IMR-90 (cell line): Measurements from ENCODE around the gene TRABD2A. TPM values are rescaled to one million over a fixed set of nuclear protein-coding genes. Genes with fewer than 3 reads are reported as not detected.

Experiments
- ATAC-seq: fragments of 200-7000 bp; cut with Tn5 transposase; 2 replicates; pipeline ENCODE4 v1.9.1; 2020; ENCODE audit warnings: low read depth, mild to moderate bottlenecking, moderate library complexity
- BruUV-seq: library from RNA; stranded (reverse); fragments of 400-500 nt; replicated peaks from 2 replicates; lab custom pipeline; 2021; lab: Mats Ljungman, UMichigan
- CTCF ChIA-PET: fragments of 300-600 bp; formaldehyde crosslinking; extraction: SDS; loops from one replicate; lab custom pipeline; 2021; ENCODE audit warnings: antibody characterized with exemption; lab: Yijun Ruan, JAX
- POLR2A ChIA-PET: fragments of 300-600 bp; sonication (Branson Sonifier 250); formaldehyde crosslinking; loops from one replicate; lab custom pipeline; 2022; ENCODE audit warnings: antibody characterized with exemption; ENCODE audit not compliant: unreplicated experiment; lab: Charles Lee
- DNase-seq: peaks from one replicate; pipeline ENCODE4 v3.0.0; 2013
- H2AFZ ChIP-seq: replicated peaks from 2 replicates; pipeline ENCODE3; 2013; ENCODE audit warnings: low read length, mild to moderate bottlenecking; ENCODE audit not compliant: poor library complexity
- H2AK5ac ChIP-seq: 2 replicates; pipeline ENCODE4 v1.6.1; 2013; ENCODE audit warnings: low read depth, low read length, inconsistent platforms
- H2AK9ac ChIP-seq: replicated peaks from 2 replicates; pipeline ENCODE3; 2013; ENCODE audit warnings: mild to moderate bottlenecking, low read depth, low read length, moderate library complexity; ENCODE audit not compliant: poor library complexity
- H2BK120ac ChIP-seq: 2 replicates; pipeline ENCODE4 v1.6.1; 2013; ENCODE audit warnings: low read depth, low read length, inconsistent platforms
- H2BK15ac ChIP-seq: 3 replicates; pipeline ENCODE4 v1.6.1; 2013; ENCODE audit warnings: low read depth, low read length, inconsistent platforms
- H2BK20ac ChIP-seq: 2 replicates; pipeline ENCODE4 v1.6.1; 2013; ENCODE audit warnings: low read depth, mild to moderate bottlenecking, inconsistent platforms, low read length, moderate library complexity
- H2BK5ac ChIP-seq: 2 replicates; pipeline ENCODE4 v1.6.1; 2013; ENCODE audit warnings: mild to moderate bottlenecking, low read depth, low read length, inconsistent platforms; ENCODE audit not compliant: poor library complexity, severe bottlenecking
- H3K14ac ChIP-seq: replicated peaks from 2 replicates; pipeline ENCODE4 v1.6.1; 2013; ENCODE audit warnings: low read depth, low read length, inconsistent platforms
- H3K18ac ChIP-seq: 2 replicates; pipeline ENCODE4 v1.6.1; 2013; ENCODE audit warnings: low read depth, low read length, control low read depth
- H3K23ac ChIP-seq: 2 replicates; pipeline ENCODE4 v1.6.1; 2013; ENCODE audit warnings: low read depth, low read length, inconsistent platforms
- H3K27ac ChIP-seq: 2 replicates; pipeline ENCODE4 v1.5.1; 2013; ENCODE audit warnings: mild to moderate bottlenecking, control low read depth, low read length; ENCODE audit not compliant: insufficient read depth
- H3K27me3 ChIP-seq: 2 replicates; pipeline ENCODE4 v1.6.1; 2013; ENCODE audit warnings: low read length; ENCODE audit not compliant: control insufficient read depth, insufficient read depth
- H3K36me3 ChIP-seq: 2 replicates; pipeline ENCODE4 v1.6.1; 2013; ENCODE audit warnings: low read length, mixed read lengths; ENCODE audit not compliant: control insufficient read depth, insufficient read depth
- H3K4ac ChIP-seq: 2 replicates; pipeline ENCODE4 v1.6.1; 2013; ENCODE audit warnings: low read depth, low read length, inconsistent platforms
- H3K4me1 ChIP-seq: 2 replicates; pipeline ENCODE4 v1.6.1; 2013; ENCODE audit warnings: low read length, mixed read lengths; ENCODE audit not compliant: control insufficient read depth, insufficient read depth
- H3K4me2 ChIP-seq: 2 replicates; pipeline ENCODE4 v1.6.1; 2013; ENCODE audit warnings: low read depth, mild to moderate bottlenecking, control low read depth, low read length, moderate library complexity
- H3K4me3 ChIP-seq: 2 replicates; pipeline ENCODE4 v1.5.1; 2013; ENCODE audit warnings: low read depth, mild to moderate bottlenecking, control low read depth, low read length, moderate library complexity; ENCODE audit not compliant: insufficient read depth
- H3K56ac ChIP-seq: 2 replicates; pipeline ENCODE4 v1.6.1; 2013; ENCODE audit warnings: low read length, inconsistent platforms; ENCODE audit not compliant: insufficient read depth; ENCODE audit errors: extremely low read depth
- H3K79me1 ChIP-seq, 2 experiments: 2 replicates each; pipeline ENCODE4 v1.6.1; 2013; ENCODE audit warnings: low read length in 2 of 2, inconsistent platforms in 1 of 2, low read depth in 1 of 2
- H3K9ac ChIP-seq: 2 replicates; pipeline ENCODE4 v1.6.1; 2013; ENCODE audit warnings: low read depth, low read length, control low read depth
- H3K9me1 ChIP-seq: 2 replicates; pipeline ENCODE4 v1.6.1; 2013; ENCODE audit warnings: low read length, inconsistent platforms; ENCODE audit not compliant: insufficient read depth
- H3K9me3 ChIP-seq: 2 replicates; pipeline ENCODE4 v1.6.1; 2013; ENCODE audit warnings: low read length; ENCODE audit not compliant: control insufficient read depth, insufficient read depth
- H4K20me1 ChIP-seq: 2 replicates; pipeline ENCODE4 v1.6.1; 2013; ENCODE audit warnings: low read length, inconsistent platforms; ENCODE audit not compliant: insufficient read depth
- H4K5ac ChIP-seq: 2 replicates; pipeline ENCODE4 v1.6.1; 2013; ENCODE audit warnings: mild to moderate bottlenecking, low read depth, low read length, control low read depth
- H4K8ac ChIP-seq, 2 experiments: 2 replicates each; pipeline ENCODE4 v1.6.1; 2013; ENCODE audit warnings: low read depth in 2 of 2, low read length in 2 of 2, control low read depth in 1 of 2, inconsistent platforms in 1 of 2
- H4K91ac ChIP-seq: 2 replicates; pipeline ENCODE4 v1.6.1; 2013; ENCODE audit warnings: low read depth, low read length, inconsistent platforms; ENCODE audit not compliant: insufficient read depth
- BHLHE40 ChIP-seq: fragments of 150-350 bp; IDR thresholded peaks from 2 replicates; pipeline ENCODE4 v1.6.1; 2016; ENCODE audit warnings: mild to moderate bottlenecking, low read depth, low read length
- CEBPB ChIP-seq: IDR thresholded peaks from 2 replicates; pipeline ENCODE4 v1.6.1; 2012; ENCODE audit warnings: low read depth, low read length, improper control_type of control experiment
- CHD1 ChIP-seq: IDR thresholded peaks from 2 replicates; pipeline ENCODE4 v1.6.1; 2012; ENCODE audit warnings: low read depth, low read length, improper control_type of control experiment
- CTCF ChIP-seq: conservative IDR thresholded peaks from 2 replicates; pipeline ENCODE4 v1.5.1; 2012; ENCODE audit warnings: mild to moderate bottlenecking, low read depth, low read length, improper control_type of control experiment
- ELK1 ChIP-seq: fragments of 150-350 bp; IDR thresholded peaks from 2 replicates; pipeline ENCODE4 v1.6.1; 2016; ENCODE audit warnings: low read depth, mild to moderate bottlenecking, low read length, moderate library complexity, borderline replicate concordance
- FOS ChIP-seq: fragments of 150-350 bp; IDR thresholded peaks from 2 replicates; pipeline ENCODE4 v1.6.1; 2016; ENCODE audit warnings: low read depth, low read length
- MAFK ChIP-seq: IDR thresholded peaks from 2 replicates; pipeline ENCODE4 v1.6.1; 2012; ENCODE audit warnings: low read depth, low read length, improper control_type of control experiment
- MAZ ChIP-seq: IDR thresholded peaks from 2 replicates; pipeline ENCODE4 v1.6.1; 2012; ENCODE audit warnings: low read depth, mild to moderate bottlenecking, low read length, improper control_type of control experiment, moderate library complexity, borderline replicate concordance
- MXI1 ChIP-seq: IDR thresholded peaks from 2 replicates; pipeline ENCODE4 v1.6.1; 2012; ENCODE audit warnings: low read depth, mild to moderate bottlenecking, low read length, moderate library complexity, borderline replicate concordance
- NFE2L2 ChIP-seq: fragments of 150-350 bp; IDR thresholded peaks from 2 replicates; pipeline ENCODE4 v1.6.1; 2016; ENCODE audit warnings: low read depth, mild to moderate bottlenecking, low read length
- POLR2A ChIP-seq: IDR thresholded peaks from 2 replicates; pipeline ENCODE4 v1.6.1; 2012; ENCODE audit warnings: mild to moderate bottlenecking, low read depth, low read length
- RAD21 ChIP-seq: IDR thresholded peaks from 2 replicates; pipeline ENCODE4 v1.6.1; 2012; ENCODE audit warnings: low read length, improper control_type of control experiment
- RCOR1 ChIP-seq: IDR thresholded peaks from 2 replicates; pipeline ENCODE4 v1.6.1; 2012; ENCODE audit warnings: mild to moderate bottlenecking, low read length, improper control_type of control experiment; ENCODE audit not compliant: insufficient replicate concordance
- RFX5 ChIP-seq: IDR thresholded peaks from 2 replicates; pipeline ENCODE4 v1.8.0; 2012; ENCODE audit warnings: low read depth, mild to moderate bottlenecking, low read length, moderate library complexity
- SMC3 ChIP-seq: fragments of 150-350 bp; IDR thresholded peaks from 2 replicates; pipeline ENCODE4 v1.6.1; 2016; ENCODE audit warnings: low read depth, mild to moderate bottlenecking, antibody characterized with exemption, low read length, moderate library complexity
- USF2 ChIP-seq: fragments of 150-350 bp; IDR thresholded peaks from 2 replicates; pipeline ENCODE4 v1.6.1; 2017; ENCODE audit warnings: mild to moderate bottlenecking, antibody characterized with exemption, low read length, low read depth
- WGBS, 2 experiments: methylation state at CpG; one replicate each; pipeline versions ENCODE4 v1.1.5 to v1.1.7; 2013; ENCODE audit warnings: missing lambda C conversion rate in 2 of 2; ENCODE audit not compliant: insufficient read length in 1 of 2; ENCODE audit errors: extremely low coverage in 2 of 2; 5-methylcytosine and 5-hydroxymethylcytosine counted together
- dilution Hi-C: fragments of 300-500 bp; cut with HindIII; formaldehyde crosslinking; loops from one replicate; pipeline ENCODE4 v1.14.3; 2018; ENCODE audit warnings: low sequenced_read_pairs; ENCODE audit not compliant: unreplicated experiment
- in situ Hi-C: fragments of 300-500 bp; cut with MboI; formaldehyde crosslinking; loops from 3 replicates; pipeline ENCODE4 v1.14.3; 2019; ENCODE audit warnings: low sequenced_read_pairs, inconsistent platforms, mixed read lengths
- intact Hi-C: fragments of 100-400 bp; cut with micrococcal nuclease; formaldehyde crosslinking; loops from 2 replicates; pipeline ENCODE4 v1.10.0; 2022
- polyA plus RNA-seq, 3 experiments: library from polyadenylated mRNA; depleted of rRNA; stranded (reverse); fragments of >200 nt; gene quantifications; 2 replicates each; pipeline ENCODE4 v1.2.3, GENCODE V29; 2012; ENCODE audit warnings: low replicate concordance in 1 of 3
- total RNA-seq: library from RNA; depleted of rRNA; stranded (reverse); fragments of >200 nt; gene quantifications from 2 replicates; pipeline ENCODE4 v1.2.3, GENCODE V29; 2012

TRABD2A gene
- total and polyA plus RNA-seq, 2 of the 4 experiments (the other 2 are of a cell fraction) = 17.6 to 20.3 TPM

GRCh38 chr2:84894131-84894586, 13.3 kb upstream of the TRABD2A start:
- Histone ChIP-seq H3K9me3 (no peaks in the 10 kb centered on the region), H3K9me1 (peaks cover 17% of the 10 kb centered on the region), H3K4me2 (no peak overlapping the region), H3K18ac (peak overlapping the region; percentile 69; the same call in 1 of the 2 replicates), H2BK5ac (peak overlapping the region; percentile 19), H3K27ac (no peak overlapping the region), H4K20me1 (no peaks in the 10 kb centered on the region), H2BK20ac (peak overlapping the region; percentile 28; the same call in 1 of the 2 replicates), H4K8ac (peak overlapping the region; percentile 29 to 31; a peak in 2 of 4 replicates), H4K91ac (peak overlapping the region; percentile 56), H2BK15ac (no peak overlapping the region), H3K9ac (no peak overlapping the region), H3K4ac (peak overlapping the region; percentile 38), H2AK5ac (peak overlapping the region; percentile 53; the same call in 1 of the 2 replicates), H2BK120ac (peak overlapping the region; percentile 48), H3K4me1 (peaks cover 15% of the 10 kb centered on the region), H3K27me3 (no peaks in the 10 kb centered on the region), H4K5ac (peak overlapping the region; percentile 61), H3K79me1 (peaks cover under 1 to 17% of the 10 kb centered on the region in 2 experiments; a peak in 3 of 4 replicates), H2AK9ac (no peak overlapping the region), H3K14ac (peak overlapping the region; percentile 40; the same call in 1 of the 2 replicates), H3K36me3 (no peaks in the 10 kb centered on the region), H3K23ac (no peak overlapping the region), H2AFZ (peak overlapping the region; percentile 14), H3K56ac (no peak overlapping the region), H3K4me3 (no peak overlapping the region)
- no peak for TF ChIP-seq MAZ
- TF ChIP-seq ELK1 = no peak
- TF ChIP-seq CHD1 = no peak
- no peak for TF ChIP-seq MXI1
- TF ChIP-seq NFE2L2 = no peak
- no peak for TF ChIP-seq MAFK
- TF ChIP-seq RAD21 = no peak
- TF ChIP-seq RCOR1 = no peak
- TF ChIP-seq RFX5 = no peak
- no peak for TF ChIP-seq CTCF
- no peak for TF ChIP-seq FOS
- no peak for TF ChIP-seq CEBPB
- TF ChIP-seq BHLHE40 = no peak
- TF ChIP-seq SMC3 = no peak
- TF ChIP-seq POLR2A = no peak
- TF ChIP-seq USF2 = no peak
- 100% methylated on average over 2 of the region's 6 CpGs; no CpG with 5 or more reads in 1 of the 2 experiments for WGBS, 2 experiments
- ChIA-PET POLR2A (no interaction called here), CTCF (no interaction called here)
- intact Hi-C loops (no loop called here), dilution Hi-C loops (no loop called here), in situ Hi-C loops (no loop called here)
- no peak for DNase-seq
- no TSS peak for BruUV-seq
- no peak for ATAC-seq
